ENCODE data around the gene DUS2.
A peak's percentile ranks its signal among the peaks of the same experiment; 100 is the strongest.

DUS2 gene

GRCh38 chr16:68046106-68046505 is 23.0 kb downstream of the DUS2 start:
- DNase-seq (ENCODE audit: low read depth in 2 of 2), result no peak

- no peak for DNase-seq (ENCODE audit: low read depth in 2 of 2)
Observed at GRCh38 chr16:68047987-68048386, 24.9 kb downstream of the DUS2 start.

GRCh38 chr16:68049449-68049848 is 26.4 kb downstream of the DUS2 start:
- DNase-seq (ENCODE audit: low read depth in 2 of 2), result no peak

- DNase-seq (ENCODE audit: low read depth in 2 of 2), result no peak
Observed at GRCh38 chr16:68055395-68055794, 32.3 kb downstream of the DUS2 start.

GRCh38 chr16:68059804-68060203 is 36.7 kb downstream of the DUS2 start:
- DNase-seq (ENCODE audit: low read depth in 2 of 2), result no peak

- no peak for DNase-seq (ENCODE audit: low read depth in 2 of 2)
Observed at GRCh38 chr16:68061396-68061795, 38.3 kb downstream of the DUS2 start.

- DNase-seq (ENCODE audit: low read depth in 2 of 2), result no peak
Observed at GRCh38 chr16:68062910-68063393, 39.9 kb downstream of the DUS2 start.

- peak in 1 of 2 donors; percentile 47 for DNase-seq (ENCODE audit: low read depth in 2 of 2)
Observed at GRCh38 chr16:68064791-68065365, 41.8 kb downstream of the DUS2 start.

GRCh38 chr16:68065716-68066305 is 42.7 kb downstream of the DUS2 start:
- no peak for DNase-seq (ENCODE audit: low read depth in 2 of 2)

GRCh38 chr16:68066763-68067162 is 43.7 kb downstream of the DUS2 start:
- no peak for DNase-seq (ENCODE audit: low read depth in 2 of 2)

GRCh38 chr16:68068926-68069325 is 45.8 kb downstream of the DUS2 start:
- no peak for DNase-seq (ENCODE audit: low read depth in 2 of 2)

GRCh38 chr16:68069511-68070248 is 46.6 kb downstream of the DUS2 start:
- DNase-seq (ENCODE audit: low read depth in 2 of 2), result no peak

- no peak for DNase-seq (ENCODE audit: low read depth in 2 of 2)
Observed at GRCh38 chr16:68070249-68070730, 47.2 kb downstream of the DUS2 start.

- DNase-seq (ENCODE audit: low read depth in 2 of 2), result no peak
Observed at GRCh38 chr16:68070806-68071517, 47.9 kb downstream of the DUS2 start.

GRCh38 chr16:68071518-68071901 is 48.4 kb downstream of the DUS2 start:
- DNase-seq (ENCODE audit: low read depth in 2 of 2), result no peak

GRCh38 chr16:68072038-68072695 is 49.1 kb downstream of the DUS2 start:
- no peak for DNase-seq (ENCODE audit: low read depth in 2 of 2)

- DNase-seq (ENCODE audit: low read depth in 2 of 2), result no peak
Observed at GRCh38 chr16:68073902-68074760, 51.0 kb downstream of the DUS2 start.

- DNase-seq (ENCODE audit: low read depth in 2 of 2), result peak; percentile 53 to 73
Observed at GRCh38 chr16:68074850-68075555, 51.9 kb downstream of the DUS2 start.

- DNase-seq (ENCODE audit: low read depth in 2 of 2), result no peak
Observed at GRCh38 chr16:68075980-68076379, 52.9 kb downstream of the DUS2 start.

- no peak for DNase-seq (ENCODE audit: low read depth in 2 of 2)
Observed at GRCh38 chr16:68076560-68076959, 53.5 kb downstream of the DUS2 start.

All from stimulated activated CD8-positive, alpha-beta memory T cell treated with anti-CD3 and anti-CD28 coated beads, Interleukin-15, amount 100 ng/mL, for 48 hours (primary cell).